Activated T-helper 1 cell treated with anti-CD3 and anti-CD28 coated beads, Interleukin-12 subunit alpha, Interleukin-12 subunit beta, Interleukin-2, Interleukin-4 antibody, amounts not matched to agents 30 ng/mL and 10 ng/mL and 1 ng/mL, durations not matched to agents 14 hours and 24 hours and 36 hours (primary cell): ENCODE data around the gene IRF4. TPM values are rescaled to one million over a fixed set of nuclear protein-coding genes. Genes with fewer than 3 reads are reported as not detected.
"Not testable (repeated sequence)": the region's sequence is repeated elsewhere in the genome, so short reads cannot be mapped to it uniquely, and the experiment has no call there.

Source experiments
- DNase-seq: peaks from one replicate; pipeline ENCODE4 v3.0.0; 2021; ENCODE audit warnings: low spot score
- H3K27ac Mint-ChIP-seq: one replicate; pipeline ENCODE4 v1.8.0; 2021; ENCODE audit warnings: mild to moderate bottlenecking, mixed read lengths
- H3K27me3 Mint-ChIP-seq: one replicate; pipeline ENCODE4 v1.8.0; 2022; ENCODE audit warnings: mild to moderate bottlenecking, moderate library complexity, mixed read lengths; ENCODE audit not compliant: insufficient read depth
- H3K36me3 Mint-ChIP-seq: one replicate; pipeline ENCODE4 v1.8.0; 2021; ENCODE audit warnings: low read depth, mixed read lengths
- H3K4me1 Mint-ChIP-seq: one replicate; pipeline ENCODE4 v1.8.0; 2021; ENCODE audit warnings: low read depth, mixed read lengths
- H3K4me3 Mint-ChIP-seq: one replicate; pipeline ENCODE4 v1.8.0; 2021; ENCODE audit warnings: mild to moderate bottlenecking, moderate library complexity, mixed read lengths
- H3K9me3 Mint-ChIP-seq: one replicate; pipeline ENCODE4 v1.8.0; 2021; ENCODE audit warnings: mixed read lengths
- intact Hi-C: fragments of 100-400 bp; cut with micrococcal nuclease; formaldehyde crosslinking; loops from one replicate; pipeline ENCODE4 v1.15.1; 2024
- total RNA-seq: library from RNA; stranded (reverse); gene quantifications from 2 replicates; pipeline ENCODE4 v1.2.3, GENCODE V29; 2022

Gene IRF4
- total RNA-seq, 1 donor from 2014 or later = 911 TPM

- Mint-ChIP-seq H3K27ac (peak overlapping the region; percentile 52), H3K27me3 (no peaks in the 10 kb centered on the region), H3K4me3 (no peak overlapping the region), H3K36me3 (peaks cover 16% of the 10 kb centered on the region), H3K4me1 (peaks cover 39% of the 10 kb centered on the region), H3K9me3 (peaks cover 20% of the 10 kb centered on the region)
- peak; percentile 67 for DNase-seq
- intact Hi-C loops = loop anchor here (1.0 kb wide), 6 partner anchors 10 to 77 kb away; no protein-coding TSS in a partner anchor
Measured at GRCh38 chr6:422433-423054, 31.0 kb downstream of the IRF4 start.

DNA sequence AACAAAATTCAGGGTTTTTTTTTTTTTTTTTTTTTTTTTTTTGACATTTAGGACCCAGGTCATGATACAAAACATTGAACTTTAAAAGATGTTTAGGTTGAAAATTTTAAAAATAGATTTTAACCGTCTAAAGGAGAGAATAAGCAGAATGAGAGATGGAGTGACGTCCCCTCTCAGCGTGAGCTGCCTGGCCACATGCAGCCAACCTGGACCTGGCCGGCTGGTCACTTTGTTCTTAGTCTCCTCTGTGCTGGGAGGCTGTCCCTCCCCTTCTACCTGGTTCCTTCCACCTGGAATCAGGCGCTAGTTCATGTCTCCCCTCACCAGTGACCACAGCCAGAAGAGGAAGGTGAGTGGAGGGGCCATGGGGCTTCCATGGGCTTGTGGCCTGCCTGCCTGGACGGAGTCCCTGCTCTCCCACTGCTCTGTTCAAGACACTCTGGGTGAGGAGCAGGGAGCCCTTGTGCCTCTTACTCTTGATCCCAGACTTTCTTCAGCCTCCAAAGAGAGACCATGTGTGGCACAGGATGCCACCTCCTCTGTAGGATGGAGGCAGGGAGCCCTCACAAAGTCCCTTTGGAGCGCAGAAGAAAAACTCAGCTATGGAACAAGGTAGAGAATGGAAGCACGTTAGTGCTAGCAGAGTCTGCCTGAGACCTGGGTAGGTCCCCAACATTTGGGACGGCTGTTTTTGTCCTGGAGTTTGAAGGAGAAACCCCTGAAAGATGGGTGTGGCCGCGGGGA, 31.7 kb downstream of the IRF4 start:
- H3K9me3 Mint-ChIP-seq = peaks cover 20% of the 10 kb centered on the region
- peak overlapping the region; percentile 62 for H3K4me3 Mint-ChIP-seq
- no peaks in the 10 kb centered on the region for H3K27me3 Mint-ChIP-seq
- peaks cover 43% of the 10 kb centered on the region for H3K4me1 Mint-ChIP-seq
- H3K36me3 Mint-ChIP-seq = peaks cover 14% of the 10 kb centered on the region
- intact Hi-C loops = no loop called here
- H3K27ac Mint-ChIP-seq = peak overlapping the region; percentile 85
- DNase-seq = no peak

DNA sequence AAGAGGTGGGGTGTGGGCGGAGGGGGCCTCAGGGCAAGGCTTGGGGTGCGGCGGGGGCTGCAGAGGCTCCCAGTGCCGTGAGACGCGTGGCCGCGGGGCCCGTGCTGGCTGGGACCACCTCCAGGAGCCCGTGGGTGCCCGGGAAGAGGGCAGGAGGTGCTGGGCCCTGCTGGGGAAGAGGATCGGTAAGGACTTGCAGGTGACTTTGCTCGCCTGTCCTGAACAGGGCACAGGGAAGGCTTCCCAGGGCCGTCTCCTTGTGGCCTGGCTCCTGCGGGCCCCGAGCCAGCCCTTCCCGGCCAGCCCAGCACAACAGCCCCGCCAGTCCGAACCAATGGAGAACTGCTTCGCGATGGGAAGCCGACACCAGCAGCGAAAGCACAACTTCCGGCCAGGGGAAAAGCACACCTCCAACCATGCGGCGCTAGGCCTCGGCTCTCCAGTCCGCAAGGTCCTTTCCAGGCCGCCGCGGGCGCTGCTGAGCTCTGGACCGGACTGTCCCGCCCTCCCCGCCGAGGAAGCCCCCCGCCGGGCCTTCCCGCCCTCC, 32.3 kb downstream of the IRF4 start:
- no peak for DNase-seq
- H3K4me1 Mint-ChIP-seq = peaks cover 50% of the 10 kb centered on the region
- H3K9me3 Mint-ChIP-seq = peaks cover 20% of the 10 kb centered on the region
- no peak overlapping the region for H3K27ac Mint-ChIP-seq
- intact Hi-C loops = no loop called here
- H3K27me3 Mint-ChIP-seq = no peaks in the 10 kb centered on the region
- H3K4me3 Mint-ChIP-seq = no peak overlapping the region
- H3K36me3 Mint-ChIP-seq = peaks cover 16% of the 10 kb centered on the region

- H3K36me3 Mint-ChIP-seq = peaks cover 13% of the 10 kb centered on the region
- H3K9me3 Mint-ChIP-seq = peaks cover 15% of the 10 kb centered on the region
- intact Hi-C loops = no loop called here
- peak overlapping the region; percentile 67 for H3K27ac Mint-ChIP-seq
- peak overlapping the region; percentile 37 for H3K4me3 Mint-ChIP-seq
- peaks cover 53% of the 10 kb centered on the region for H3K4me1 Mint-ChIP-seq
- no peak for DNase-seq
- H3K27me3 Mint-ChIP-seq = no peaks in the 10 kb centered on the region
Measured at GRCh38 chr6:424741-425417, 33.3 kb downstream of the IRF4 start.

DNA sequence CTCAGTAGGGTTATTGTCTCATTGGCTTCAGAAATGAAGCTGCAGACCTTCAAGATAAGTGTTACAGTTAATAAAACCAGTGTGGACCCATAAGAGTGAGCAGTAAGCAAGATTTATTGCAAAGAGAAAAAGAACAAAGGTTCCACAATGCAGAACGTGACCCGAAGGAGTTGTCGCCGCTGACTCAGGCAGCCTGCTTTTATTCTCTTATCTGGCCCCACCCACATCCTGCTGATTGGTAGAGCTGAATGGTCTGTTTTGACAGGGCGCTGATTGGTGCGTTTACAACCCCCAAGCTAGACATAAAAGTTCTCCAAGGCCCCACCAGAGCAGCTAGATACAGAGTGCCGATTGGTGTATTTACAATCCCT, 33.9 kb downstream of the IRF4 start:
- DNase-seq, H3K27me3 Mint-ChIP-seq, intact Hi-C loops: not testable (repeated sequence)
- H3K27ac Mint-ChIP-seq = peak overlapping the region; percentile 67
- H3K9me3 Mint-ChIP-seq = peaks cover 10% of the 10 kb centered on the region
- H3K36me3 Mint-ChIP-seq = peaks cover 11% of the 10 kb centered on the region
- peaks cover 55% of the 10 kb centered on the region for H3K4me1 Mint-ChIP-seq
- peak overlapping the region; percentile 37 for H3K4me3 Mint-ChIP-seq

DNA sequence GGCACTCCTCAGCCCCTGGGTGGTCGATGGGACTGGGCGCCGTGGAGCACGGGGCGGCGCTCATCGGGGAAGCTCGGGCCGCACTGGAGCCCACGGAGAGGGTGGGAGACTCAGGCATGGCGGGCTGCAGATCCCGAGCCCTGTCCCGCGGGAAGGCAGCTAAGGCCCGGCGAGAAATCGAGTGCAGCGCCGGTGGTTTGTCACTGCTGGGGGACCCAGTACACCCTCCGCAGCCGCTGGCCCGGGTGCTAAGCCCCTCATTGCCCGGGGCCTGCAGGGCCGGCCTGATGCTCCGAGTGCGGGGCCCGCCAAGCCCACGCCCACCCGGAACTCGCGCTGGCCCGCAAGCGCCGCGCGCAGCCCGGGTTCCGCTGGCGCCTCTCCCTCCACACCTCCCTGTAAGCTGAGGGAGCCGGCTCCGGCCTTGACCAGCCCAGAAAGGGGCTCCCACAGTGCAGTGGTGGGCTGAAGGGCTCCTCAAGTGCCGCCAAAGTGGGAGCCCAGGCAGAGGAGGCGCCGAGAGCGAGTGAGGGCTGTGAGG, 34.7 kb downstream of the IRF4 start:
- H3K9me3 Mint-ChIP-seq, intact Hi-C loops, DNase-seq, H3K27ac Mint-ChIP-seq, H3K27me3 Mint-ChIP-seq, H3K4me3 Mint-ChIP-seq, H3K36me3 Mint-ChIP-seq: not testable (repeated sequence)
- peaks cover 64% of the 10 kb centered on the region for H3K4me1 Mint-ChIP-seq

- H3K27ac Mint-ChIP-seq = peak overlapping the region; percentile 4
Measured at GRCh38 chr6:428047-428603, 36.6 kb downstream of the IRF4 start.

DNA sequence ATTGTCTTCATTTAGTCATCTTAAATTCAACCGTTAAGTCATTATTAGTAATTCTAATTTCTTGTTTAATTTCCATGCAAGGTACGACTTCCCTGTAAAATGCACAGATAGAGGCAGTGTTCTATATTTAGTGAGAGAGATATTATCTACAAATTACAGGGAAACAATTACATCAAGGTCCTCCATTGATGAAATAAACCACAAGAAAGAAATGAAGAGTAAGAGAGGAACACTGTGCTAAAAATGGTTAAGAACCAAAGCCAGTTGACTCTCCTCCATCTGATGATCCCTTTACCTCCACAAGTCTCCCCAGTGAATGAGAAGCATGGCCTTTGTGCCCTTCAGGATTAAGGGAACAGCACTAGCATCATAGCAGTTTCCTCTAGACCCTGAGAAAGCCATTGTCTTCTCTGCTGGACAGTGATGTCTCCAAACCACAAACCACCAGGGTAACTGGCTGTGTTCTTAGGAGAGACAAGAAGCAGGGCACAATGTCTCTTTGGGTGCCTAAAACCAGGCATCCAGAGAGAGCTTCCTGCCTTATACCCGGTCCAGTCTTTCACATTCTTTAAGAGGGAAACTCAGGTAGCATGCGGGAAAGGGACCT, 38.1 kb downstream of the IRF4 start:
- DNase-seq = no peak
- intact Hi-C loops = no loop called here
- peak overlapping the region; percentile 25 for H3K4me3 Mint-ChIP-seq
- H3K27me3 Mint-ChIP-seq = no peaks in the 10 kb centered on the region
- H3K9me3 Mint-ChIP-seq = no peaks in the 10 kb centered on the region
- H3K36me3 Mint-ChIP-seq = peaks cover 4% of the 10 kb centered on the region
- peak overlapping the region; percentile 80 for H3K27ac Mint-ChIP-seq
- H3K4me1 Mint-ChIP-seq = peaks cover 80% of the 10 kb centered on the region

More at GRCh38 chr6:428047-428603, 36.6 kb downstream of the IRF4 start:
- DNase-seq = no peak
- H3K27me3 Mint-ChIP-seq = no peaks in the 10 kb centered on the region
- H3K36me3 Mint-ChIP-seq = peaks cover 4% of the 10 kb centered on the region
- peaks cover 73% of the 10 kb centered on the region for H3K4me1 Mint-ChIP-seq
- intact Hi-C loops = no loop called here
- H3K4me3 Mint-ChIP-seq = no peak overlapping the region
- no peaks in the 10 kb centered on the region for H3K9me3 Mint-ChIP-seq

DNA sequence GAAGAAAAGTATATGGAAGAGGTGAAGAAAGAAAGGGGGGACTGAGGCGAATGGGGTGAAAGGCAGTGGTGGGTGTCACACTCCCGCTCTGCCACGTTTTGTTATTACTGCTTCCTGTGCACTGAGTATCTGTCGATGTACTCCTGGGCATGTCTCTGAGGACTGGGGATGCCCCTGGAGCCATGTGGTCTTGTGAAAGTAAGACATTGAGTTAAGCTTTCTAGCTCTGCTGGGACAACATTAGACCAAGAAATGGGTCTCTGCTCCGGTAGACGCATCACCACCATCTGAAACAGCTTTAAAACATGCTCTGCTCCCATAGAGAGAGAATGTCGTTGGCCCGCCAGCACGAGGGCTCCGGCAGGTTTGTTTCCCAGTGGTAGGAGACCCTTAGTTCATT, 40.0 kb downstream of the IRF4 start:
- intact Hi-C loops = no loop called here
- Mint-ChIP-seq H3K9me3 (no peaks in the 10 kb centered on the region), H3K27ac (peak overlapping the region; percentile 60), H3K36me3 (peaks cover 2% of the 10 kb centered on the region), H3K27me3 (no peaks in the 10 kb centered on the region), H3K4me3 (peak overlapping the region; percentile 2), H3K4me1 (peaks cover 85% of the 10 kb centered on the region)
- DNase-seq = no peak

GRCh38 chr6:431986-432385, 40.4 kb downstream of the IRF4 start:
- Mint-ChIP-seq H3K36me3 (peaks cover 2% of the 10 kb centered on the region), H3K4me1 (peaks cover 85% of the 10 kb centered on the region), H3K9me3 (no peaks in the 10 kb centered on the region), H3K4me3 (peak overlapping the region; percentile 61), H3K27me3 (no peaks in the 10 kb centered on the region), H3K27ac (peak overlapping the region; percentile 60)
- intact Hi-C loops = loop anchor here (1.0 kb wide), 10 partner anchors 10 to 243 kb away; partner anchors contain the start of gene IRF4
- peak; percentile 70 for DNase-seq

DNA sequence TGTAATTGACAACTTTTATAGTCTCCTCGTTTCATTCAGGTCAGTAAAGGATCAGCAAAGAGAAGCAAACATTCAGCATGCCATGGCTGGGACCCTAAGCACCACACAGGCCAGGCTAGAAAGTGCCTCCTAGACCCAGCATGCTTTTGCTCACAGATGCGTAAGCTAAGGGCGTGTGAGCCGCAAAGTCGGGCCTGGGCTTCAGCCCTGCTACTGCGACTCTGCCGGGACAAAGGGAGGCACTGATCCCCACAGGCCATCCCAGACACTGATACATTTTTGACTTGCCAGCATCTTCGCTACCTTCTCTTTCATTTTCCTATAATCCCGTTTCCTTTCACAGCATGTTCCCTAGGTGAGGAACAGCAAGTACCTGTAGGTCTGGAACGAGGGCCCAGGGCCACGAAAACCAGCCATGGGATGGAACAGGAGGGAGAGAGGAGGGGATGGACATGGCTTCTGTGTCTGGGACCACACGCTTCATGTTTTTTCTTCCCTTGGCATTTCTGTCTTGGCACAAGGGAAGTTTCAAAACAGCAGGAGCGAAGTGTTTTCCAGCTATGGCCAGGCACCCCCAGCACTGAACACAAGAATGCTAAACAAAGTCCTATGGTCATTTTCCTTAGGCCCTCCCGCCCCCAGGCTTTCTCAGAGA, 42.6 kb downstream of the IRF4 start:
- intact Hi-C loops = loop anchor here (1.0 kb wide), 1 partner anchor 114 kb away; no protein-coding TSS in a partner anchor
- Mint-ChIP-seq H3K36me3 (peaks cover 4% of the 10 kb centered on the region), H3K4me3 (peak overlapping the region; percentile 71)

More for the DNA sequence above, 42.6 kb downstream of the IRF4 start:
- H3K9me3 Mint-ChIP-seq = no peaks in the 10 kb centered on the region
- H3K27me3 Mint-ChIP-seq = no peaks in the 10 kb centered on the region
- peak overlapping the region; percentile 87 for H3K27ac Mint-ChIP-seq
- H3K4me1 Mint-ChIP-seq = peaks cover 73% of the 10 kb centered on the region
- no peak for DNase-seq
